ENCODE data around the gene KCNMA1. TPM values are rescaled to one million over a fixed set of nuclear protein-coding genes. Genes with fewer than 3 reads are reported as not detected.
A peak's percentile ranks its signal among the peaks of the same experiment; 100 is the strongest.

Gene KCNMA1
- total RNA-seq, 4 donors from 2014 or later, result 146 to 300 (median 265) TPM

- intact Hi-C loops (cut with DNase I), result no loop called here
- DNase-seq (ENCODE audit: extremely low spot score), result no peak
- no peaks in the 10 kb centered on the region for H3K27me3 ChIP-seq
- H3K27ac ChIP-seq (replicated peaks in 1 of 4), result no peak overlapping the region
- H3K4me3 ChIP-seq, result no peak overlapping the region
- TF ChIP-seq CTCF (IDR thresholded peaks at IDR 0.05) (no peak), EP300 (IDR thresholded peaks at IDR 0.05) (no peak), POLR2AphosphoS5 (IDR thresholded peaks at IDR 0.05) (no peak), POLR2A (IDR thresholded peaks at IDR 0.05; ENCODE audit: low read depth) (no peak)
- peaks cover 0 to 53% (median 49%) of the 10 kb centered on the region in 4 donors for H3K4me1 ChIP-seq
- WGBS, result 50% methylated on average over 4 of the region's 7 CpGs
- no peaks in the 10 kb centered on the region for H3K36me3 ChIP-seq
- H3K9me3 ChIP-seq, result no peaks in the 10 kb centered on the region
Observed at GRCh38 chr10:77296534-77297392, 340.8 kb downstream of the KCNMA1 start.

GRCh38 chr10:77293773-77294172 lies 343.8 kb downstream of the KCNMA1 start:
- intact Hi-C loops (cut with DNase I), result no loop called here
- Histone ChIP-seq H3K4me3 (no peak overlapping the region), H3K27ac (replicated peaks in 1 of 4) (peak overlapping the region in 1 of 4 donors; percentile 0), H3K36me3 (no peaks in the 10 kb centered on the region), H3K27me3 (no peaks in the 10 kb centered on the region), H3K4me1 (peaks cover 0 to 61% (median 56%) of the 10 kb centered on the region in 4 donors), H3K9me3 (no peaks in the 10 kb centered on the region)
- no peak for TF ChIP-seq EP300 (IDR thresholded peaks at IDR 0.05)
- no peak for TF ChIP-seq CTCF (IDR thresholded peaks at IDR 0.05)
- TF ChIP-seq POLR2AphosphoS5 (IDR thresholded peaks at IDR 0.05), result no peak
- no peak for TF ChIP-seq POLR2A (IDR thresholded peaks at IDR 0.05; ENCODE audit: low read depth)
- no peak for DNase-seq (ENCODE audit: extremely low spot score)
- WGBS, result 87% methylated on average over 7 of the region's 7 CpGs

- no peaks in the 10 kb centered on the region for H3K36me3 ChIP-seq
- H3K27me3 ChIP-seq, result no peaks in the 10 kb centered on the region
- DNase-seq (ENCODE audit: extremely low spot score), result no peak
- H3K9me3 ChIP-seq, result no peaks in the 10 kb centered on the region
- no peak for TF ChIP-seq POLR2A (IDR thresholded peaks at IDR 0.05; ENCODE audit: low read depth)
- TF ChIP-seq EP300 (IDR thresholded peaks at IDR 0.05), result no peak
- TF ChIP-seq CTCF (IDR thresholded peaks at IDR 0.05), result no peak
- no peak for TF ChIP-seq POLR2AphosphoS5 (IDR thresholded peaks at IDR 0.05)
- H3K27ac ChIP-seq (replicated peaks in 1 of 4), result peak overlapping the region in 1 of 4 donors; percentile 0
- intact Hi-C loops (cut with DNase I), result no loop called here
- H3K4me1 ChIP-seq, result peaks cover 0 to 61% (median 59%) of the 10 kb centered on the region in 4 donors
- 95% methylated on average over 2 of the region's 2 CpGs for WGBS
- no peak overlapping the region for H3K4me3 ChIP-seq
Observed at GRCh38 chr10:77293347-77293746, 344.3 kb downstream of the KCNMA1 start.

- intact Hi-C loops (cut with DNase I), result no loop called here
- Histone ChIP-seq H3K4me1 (peaks cover 4 to 75% (median 64%) of the 10 kb centered on the region in 4 donors), H3K27me3 (no peaks in the 10 kb centered on the region), H3K36me3 (no peaks in the 10 kb centered on the region), H3K4me3 (no peak overlapping the region), H3K9me3 (no peaks in the 10 kb centered on the region), H3K27ac (replicated peaks in 1 of 4) (peak overlapping the region; percentile 3 to 74 (median 10))
- no peak for DNase-seq (ENCODE audit: extremely low spot score)
- WGBS, result 82% methylated on average over 10 of the region's 10 CpGs
- TF ChIP-seq EP300 (IDR thresholded peaks at IDR 0.05) (no peak), CTCF (IDR thresholded peaks at IDR 0.05) (no peak), POLR2A (IDR thresholded peaks at IDR 0.05; ENCODE audit: low read depth) (no peak), POLR2AphosphoS5 (IDR thresholded peaks at IDR 0.05) (no peak)
Observed at GRCh38 chr10:77291596-77292505, 345.8 kb downstream of the KCNMA1 start.
